Measurements from ENCODE around the gene ITPKB.

Gene ITPKB

DNA sequence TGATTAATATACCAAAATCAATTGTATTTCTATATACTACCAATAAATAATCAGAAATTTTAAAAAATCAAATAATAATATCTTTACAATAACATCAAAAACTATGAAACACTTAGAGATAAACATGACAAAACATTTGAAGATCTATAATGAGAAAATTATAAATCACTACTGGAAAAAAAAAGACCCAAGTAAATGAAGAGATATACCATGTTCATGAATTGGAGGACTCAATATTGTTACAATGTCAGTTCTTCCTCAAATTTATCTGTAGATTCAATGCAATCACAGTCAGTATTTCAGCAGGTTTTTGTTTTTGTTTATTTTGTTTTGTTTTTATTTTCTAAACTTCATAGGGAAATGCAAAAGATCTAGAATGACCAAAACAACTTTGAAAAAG lies 4.2 kb upstream of the ITPKB start:
- H3K9me3 Mint-ChIP-seq: peaks cover 25% of the 10 kb centered on the region
- no peak overlapping the region for H3K4me3 Mint-ChIP-seq
- peaks cover 6% of the 10 kb centered on the region for H3K27me3 Mint-ChIP-seq (ENCODE audit: low read depth, poor library complexity)
- no peak for TF ChIP-seq CTCF (IDR thresholded peaks at IDR 0.05)
- H3K36me3 Mint-ChIP-seq (ENCODE audit: low read depth): no peaks in the 10 kb centered on the region
- H3K27ac Mint-ChIP-seq: no peak overlapping the region
- peaks cover 15% of the 10 kb centered on the region for H3K4me1 Mint-ChIP-seq
- DNase-seq: no peak

- Mint-ChIP-seq H3K4me1 (peaks cover 15% of the 10 kb centered on the region), H3K36me3 (ENCODE audit: low read depth) (no peaks in the 10 kb centered on the region), H3K27me3 (ENCODE audit: low read depth, poor library complexity) (peaks cover 15% of the 10 kb centered on the region), H3K27ac (no peak overlapping the region), H3K9me3 (peaks cover 25% of the 10 kb centered on the region), H3K4me3 (no peak overlapping the region)
- no peak for DNase-seq
- no peak for TF ChIP-seq CTCF (IDR thresholded peaks at IDR 0.05)
Measured at GRCh38 chr1:226741009-226741408, 1.9 kb upstream of the ITPKB start.

GRCh38 chr1:226739696-226740065 lies 599 bp upstream of the ITPKB start:
- no peak for TF ChIP-seq CTCF (IDR thresholded peaks at IDR 0.05)
- peak overlapping the region; percentile 93 for H3K4me3 Mint-ChIP-seq
- peaks cover 5% of the 10 kb centered on the region for H3K36me3 Mint-ChIP-seq (ENCODE audit: low read depth)
- no peak overlapping the region for H3K27ac Mint-ChIP-seq
- peaks cover 28% of the 10 kb centered on the region for H3K27me3 Mint-ChIP-seq (ENCODE audit: low read depth, poor library complexity)
- peaks cover 15% of the 10 kb centered on the region for H3K4me1 Mint-ChIP-seq
- H3K9me3 Mint-ChIP-seq: peaks cover 22% of the 10 kb centered on the region
- no peak for DNase-seq

DNA sequence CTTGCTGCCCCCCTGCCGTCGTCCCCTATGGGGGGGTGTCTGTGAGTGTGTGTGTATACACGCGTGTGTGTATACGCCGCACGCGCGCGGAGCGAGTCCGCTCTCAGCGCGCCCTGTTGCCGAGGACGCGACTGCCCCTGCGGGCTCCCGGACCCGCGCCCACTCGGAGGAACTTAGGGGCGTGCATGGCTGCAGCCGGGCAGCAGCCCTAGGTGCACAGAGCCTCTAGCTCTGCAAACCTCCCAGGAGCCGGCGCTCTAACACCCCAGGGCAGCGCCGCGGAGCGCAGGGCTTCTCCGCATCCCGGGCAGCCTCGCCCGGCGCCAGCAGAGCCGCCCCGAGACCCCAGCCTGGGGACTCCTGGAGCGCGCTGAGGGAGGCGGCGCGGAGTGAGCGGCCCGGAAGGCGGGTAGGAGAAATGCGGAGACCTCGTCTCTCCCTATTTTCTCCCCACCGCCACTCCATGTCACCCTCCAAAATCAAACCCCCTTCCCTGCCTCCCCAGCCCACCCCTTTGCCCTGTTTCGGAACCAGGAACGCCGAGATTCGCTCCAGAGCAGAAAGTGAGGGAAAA lies 574 bp downstream of the ITPKB start:
- DNase-seq: peak; percentile 61
- peaks cover 26% of the 10 kb centered on the region for H3K4me1 Mint-ChIP-seq
- peaks cover 14% of the 10 kb centered on the region for H3K9me3 Mint-ChIP-seq
- no peak overlapping the region for H3K27ac Mint-ChIP-seq
- H3K36me3 Mint-ChIP-seq (ENCODE audit: low read depth): peaks cover 5% of the 10 kb centered on the region
- peaks cover 40% of the 10 kb centered on the region for H3K27me3 Mint-ChIP-seq (ENCODE audit: low read depth, poor library complexity)
- peak overlapping the region; percentile 93 for H3K4me3 Mint-ChIP-seq
- no peak for TF ChIP-seq CTCF (IDR thresholded peaks at IDR 0.05)

GRCh38 chr1:226737819-226738420 lies 1.2 kb downstream of the ITPKB start:
- no peak overlapping the region for H3K27ac Mint-ChIP-seq
- H3K27me3 Mint-ChIP-seq (ENCODE audit: low read depth, poor library complexity): peaks cover 42% of the 10 kb centered on the region
- H3K36me3 Mint-ChIP-seq (ENCODE audit: low read depth): peaks cover 5% of the 10 kb centered on the region
- peaks cover 32% of the 10 kb centered on the region for H3K4me1 Mint-ChIP-seq
- peak overlapping the region; percentile 93 for H3K4me3 Mint-ChIP-seq
- peaks cover 10% of the 10 kb centered on the region for H3K9me3 Mint-ChIP-seq
- no peak for TF ChIP-seq CTCF (IDR thresholded peaks at IDR 0.05)
- DNase-seq: peak; percentile 50
